SK-N-SH (cell line): ENCODE results near the gene XXYLT1.

ENCODE experiments used
- EZH2phosphoT487 ChIP-seq: fragments of 200-600 bp; sonication (generic); IDR thresholded peaks from 2 replicates; pipeline ENCODE4 v1.6.1; 2017; ENCODE audit warnings: low read depth, mixed run types, mild to moderate bottlenecking, antibody characterized with exemption, moderate library complexity, borderline replicate concordance
- FOSL2 ChIP-seq: IDR thresholded peaks from 2 replicates; pipeline ENCODE4 v1.4.0; 2012; ENCODE audit warnings: low read depth, mild to moderate bottlenecking, moderate library complexity, borderline replicate concordance
- MXI1 ChIP-seq: IDR thresholded peaks from 2 replicates; pipeline ENCODE4 v1.6.1; 2012; ENCODE audit warnings: mild to moderate bottlenecking, low read depth, low read length, improper control_type of control experiment
- PBX3 ChIP-seq: IDR thresholded peaks from 2 replicates; pipeline ENCODE4; 2012
- TAF1 ChIP-seq: IDR thresholded peaks from 2 replicates; pipeline ENCODE4 v1.6.1; 2012; ENCODE audit warnings: low read depth, mild to moderate bottlenecking, low read length, moderate library complexity, borderline replicate concordance
- YY1 ChIP-seq: IDR thresholded peaks from 2 replicates; pipeline ENCODE4 v1.4.0; 2012; ENCODE audit warnings: low read depth, mild to moderate bottlenecking
- TF ChIP-seq, protein P1 (sequence below): fragments of 200-600 bp; sonication (generic); IDR thresholded peaks from 2 replicates; pipeline ENCODE4 v1.6.1; 2017; ENCODE audit warnings: antibody characterized with exemption, mild to moderate bottlenecking, moderate library complexity

GRCh38 chr3:195175476-195176337 is 95.3 kb downstream of the XXYLT1 start:
- no peak for TF ChIP-seq EZH2phosphoT487
- TF ChIP-seq, protein P1, sequence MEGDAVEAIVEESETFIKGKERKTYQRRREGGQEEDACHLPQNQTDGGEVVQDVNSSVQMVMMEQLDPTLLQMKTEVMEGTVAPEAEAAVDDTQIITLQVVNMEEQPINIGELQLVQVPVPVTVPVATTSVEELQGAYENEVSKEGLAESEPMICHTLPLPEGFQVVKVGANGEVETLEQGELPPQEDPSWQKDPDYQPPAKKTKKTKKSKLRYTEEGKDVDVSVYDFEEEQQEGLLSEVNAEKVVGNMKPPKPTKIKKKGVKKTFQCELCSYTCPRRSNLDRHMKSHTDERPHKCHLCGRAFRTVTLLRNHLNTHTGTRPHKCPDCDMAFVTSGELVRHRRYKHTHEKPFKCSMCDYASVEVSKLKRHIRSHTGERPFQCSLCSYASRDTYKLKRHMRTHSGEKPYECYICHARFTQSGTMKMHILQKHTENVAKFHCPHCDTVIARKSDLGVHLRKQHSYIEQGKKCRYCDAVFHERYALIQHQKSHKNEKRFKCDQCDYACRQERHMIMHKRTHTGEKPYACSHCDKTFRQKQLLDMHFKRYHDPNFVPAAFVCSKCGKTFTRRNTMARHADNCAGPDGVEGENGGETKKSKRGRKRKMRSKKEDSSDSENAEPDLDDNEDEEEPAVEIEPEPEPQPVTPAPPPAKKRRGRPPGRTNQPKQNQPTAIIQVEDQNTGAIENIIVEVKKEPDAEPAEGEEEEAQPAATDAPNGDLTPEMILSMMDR: no peak
- TF ChIP-seq YY1: no peak
- TF ChIP-seq TAF1: no peak
- no peak for TF ChIP-seq PBX3
- TF ChIP-seq MXI1: no peak
- no peak for TF ChIP-seq FOSL2
